GM21381 (cell line): ENCODE results near the gene LASP1NB.
"Not testable (repeated sequence)": the region's sequence is repeated elsewhere in the genome, so short reads cannot be mapped to it uniquely, and the experiment has no call there.

Experiments used
- ATAC-seq: cut with Tn5 transposase; IDR thresholded peaks from one replicate; pipeline ENCODE4 v1.9.1; 2021; ENCODE audit warnings: mild to moderate bottlenecking, moderate library complexity; ENCODE audit not compliant: unreplicated experiment

Gene LASP1NB

DNA sequence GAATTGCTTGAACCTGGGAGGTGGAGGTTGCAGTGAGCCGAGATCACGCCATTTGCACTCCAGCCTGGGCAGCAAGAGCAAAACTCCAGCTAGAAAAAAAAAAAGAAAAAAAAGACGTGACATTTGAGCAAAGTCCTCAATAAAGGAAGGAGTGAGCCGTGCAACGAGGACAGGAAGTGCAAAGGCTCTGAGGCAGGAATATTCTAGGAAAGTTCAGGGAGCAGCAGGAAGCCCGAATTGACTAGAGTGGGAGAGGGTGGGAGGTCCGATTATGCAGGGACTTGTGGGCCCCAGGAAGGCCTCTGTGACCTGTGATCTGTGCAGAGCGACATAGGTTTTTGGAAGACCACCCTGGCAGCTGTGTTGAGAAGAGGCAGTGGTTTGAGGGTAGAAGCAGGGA, 8.6 kb upstream of the LASP1NB start:
- no peak for ATAC-seq

DNA sequence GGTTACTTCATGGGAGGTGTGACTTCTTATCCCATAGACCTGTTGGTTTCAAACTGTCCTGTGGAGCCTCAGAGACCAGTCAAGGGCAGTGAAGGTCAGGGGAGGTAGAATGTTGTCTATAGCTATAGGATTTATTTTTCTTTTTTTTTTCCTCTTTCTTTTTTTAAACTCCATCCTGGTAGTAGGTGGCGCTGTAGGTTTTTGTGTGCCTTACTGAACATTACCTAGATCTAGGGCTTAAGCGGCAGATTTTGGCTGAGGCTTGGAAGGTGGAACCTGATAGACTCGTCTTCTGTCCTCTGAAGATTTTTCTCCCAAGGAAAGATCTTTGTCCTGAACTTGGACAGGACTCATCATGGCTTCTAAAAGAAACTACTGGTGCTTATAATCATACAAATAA, 8.2 kb upstream of the LASP1NB start:
- ATAC-seq: no peak

DNA sequence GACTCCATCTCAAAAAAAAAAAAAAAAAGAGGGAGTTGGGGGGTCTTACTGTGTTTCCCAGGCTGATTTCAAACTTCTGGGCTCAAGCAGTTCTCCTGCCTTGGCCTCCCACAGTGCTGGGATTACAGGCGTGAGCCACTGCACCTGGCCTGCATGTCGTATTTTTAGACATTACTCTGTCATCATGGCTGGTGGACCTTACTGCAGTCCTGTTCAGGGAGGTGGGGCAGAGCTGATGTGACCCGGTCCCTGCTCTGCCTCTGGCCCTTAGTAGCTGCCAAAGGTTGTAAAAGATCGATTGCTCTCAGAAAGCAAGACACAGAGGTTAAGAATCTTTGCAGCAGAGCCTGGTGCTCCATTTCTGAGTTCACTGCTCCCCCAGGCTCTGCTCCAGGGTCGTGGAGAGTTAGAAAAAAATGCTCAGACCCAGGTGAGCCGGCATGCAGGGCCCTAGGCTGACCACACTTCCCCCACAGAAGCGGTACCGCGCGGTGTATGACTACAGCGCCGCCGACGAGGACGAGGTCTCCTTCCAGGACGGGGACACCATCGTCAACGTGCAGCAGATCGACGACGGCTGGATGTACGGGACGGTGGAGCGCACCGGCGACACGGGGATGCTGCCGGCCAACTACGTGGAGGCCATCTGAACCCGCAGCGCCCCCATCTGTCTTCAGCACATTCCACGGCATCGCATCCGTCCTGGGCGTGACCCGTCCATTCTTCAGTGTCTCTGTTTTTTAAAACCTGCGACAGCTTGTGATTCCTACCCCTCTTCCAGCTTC, 7.1 kb upstream of the LASP1NB start:
- ATAC-seq: no peak

DNA sequence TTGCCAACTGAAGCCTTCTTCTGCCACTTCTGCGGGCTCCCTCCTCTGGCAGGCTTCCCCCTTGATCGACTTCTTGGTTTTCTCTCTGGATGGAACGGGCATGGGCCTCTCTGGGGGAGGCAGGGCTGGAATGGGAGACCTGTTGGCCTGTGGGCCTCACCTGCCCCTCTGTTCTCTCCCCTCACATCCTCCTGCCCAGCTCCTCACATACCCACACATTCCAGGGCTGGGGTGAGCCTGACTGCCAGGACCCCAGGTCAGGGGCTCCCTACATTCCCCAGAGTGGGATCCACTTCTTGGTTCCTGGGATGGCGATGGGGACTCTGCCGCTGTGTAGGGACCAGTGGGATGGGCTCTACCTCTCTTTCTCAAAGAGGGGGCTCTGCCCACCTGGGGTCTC, 6.5 kb upstream of the LASP1NB start:
- no peak for ATAC-seq

DNA sequence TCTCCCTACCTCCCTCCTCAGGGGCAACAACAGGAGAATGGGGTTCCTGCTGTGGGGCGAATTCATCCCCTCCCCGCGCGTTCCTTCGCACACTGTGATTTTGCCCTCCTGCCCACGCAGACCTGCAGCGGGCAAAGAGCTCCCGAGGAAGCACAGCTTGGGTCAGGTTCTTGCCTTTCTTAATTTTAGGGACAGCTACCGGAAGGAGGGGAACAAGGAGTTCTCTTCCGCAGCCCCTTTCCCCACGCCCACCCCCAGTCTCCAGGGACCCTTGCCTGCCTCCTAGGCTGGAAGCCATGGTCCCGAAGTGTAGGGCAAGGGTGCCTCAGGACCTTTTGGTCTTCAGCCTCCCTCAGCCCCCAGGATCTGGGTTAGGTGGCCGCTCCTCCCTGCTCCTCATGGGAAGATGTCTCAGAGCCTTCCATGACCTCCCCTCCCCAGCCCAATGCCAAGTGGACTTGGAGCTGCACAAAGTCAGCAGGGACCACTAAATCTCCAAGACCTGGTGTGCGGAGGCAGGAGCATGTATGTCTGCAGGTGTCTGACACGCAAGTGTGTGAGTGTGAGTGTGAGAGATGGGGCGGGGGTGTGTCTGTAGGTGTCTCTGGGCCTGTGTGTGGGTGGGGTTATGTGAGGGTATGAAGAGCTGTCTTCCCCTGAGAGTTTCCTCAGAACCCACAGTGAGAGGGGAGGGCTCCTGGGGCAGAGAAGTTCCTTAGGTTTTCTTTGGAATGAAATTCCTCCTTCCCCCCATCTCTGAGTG, 5.9 kb upstream of the LASP1NB start:
- ATAC-seq: no peak

DNA sequence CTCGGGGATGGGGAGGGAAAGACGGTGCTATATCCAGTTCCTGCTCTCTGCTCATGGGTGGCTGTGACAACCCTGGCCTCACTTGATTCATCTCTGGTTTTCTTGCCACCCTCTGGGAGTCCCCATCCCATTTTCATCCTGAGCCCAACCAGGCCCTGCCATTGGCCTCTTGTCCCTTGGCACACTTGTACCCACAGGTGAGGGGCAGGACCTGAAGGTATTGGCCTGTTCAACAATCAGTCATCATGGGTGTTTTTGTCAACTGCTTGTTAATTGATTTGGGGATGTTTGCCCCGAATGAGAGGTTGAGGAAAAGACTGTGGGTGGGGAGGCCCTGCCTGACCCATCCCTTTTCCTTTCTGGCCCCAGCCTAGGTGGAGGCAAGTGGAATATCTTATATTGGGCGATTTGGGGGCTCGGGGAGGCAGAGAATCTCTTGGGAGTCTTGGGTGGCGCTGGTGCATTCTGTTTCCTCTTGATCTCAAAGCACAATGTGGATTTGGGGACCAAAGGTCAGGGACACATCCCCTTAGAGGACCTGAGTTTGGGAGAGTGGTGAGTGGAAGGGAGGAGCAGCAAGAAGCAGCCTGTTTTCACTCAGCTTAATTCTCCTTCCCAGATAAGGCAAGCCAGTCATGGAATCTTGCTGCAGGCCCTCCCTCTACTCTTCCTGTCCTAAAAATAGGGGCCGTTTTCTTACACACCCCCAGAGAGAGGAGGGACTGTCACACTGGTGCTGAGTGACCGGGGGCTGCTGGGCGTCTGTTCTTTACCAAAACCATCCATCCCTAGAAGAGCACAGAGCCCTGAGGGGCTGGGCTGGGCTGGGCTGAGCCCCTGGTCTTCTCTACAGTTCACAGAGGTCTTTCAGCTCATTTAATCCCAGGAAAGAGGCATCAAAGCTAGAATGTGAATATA, 4.8 kb upstream of the LASP1NB start:
- no peak for ATAC-seq

DNA sequence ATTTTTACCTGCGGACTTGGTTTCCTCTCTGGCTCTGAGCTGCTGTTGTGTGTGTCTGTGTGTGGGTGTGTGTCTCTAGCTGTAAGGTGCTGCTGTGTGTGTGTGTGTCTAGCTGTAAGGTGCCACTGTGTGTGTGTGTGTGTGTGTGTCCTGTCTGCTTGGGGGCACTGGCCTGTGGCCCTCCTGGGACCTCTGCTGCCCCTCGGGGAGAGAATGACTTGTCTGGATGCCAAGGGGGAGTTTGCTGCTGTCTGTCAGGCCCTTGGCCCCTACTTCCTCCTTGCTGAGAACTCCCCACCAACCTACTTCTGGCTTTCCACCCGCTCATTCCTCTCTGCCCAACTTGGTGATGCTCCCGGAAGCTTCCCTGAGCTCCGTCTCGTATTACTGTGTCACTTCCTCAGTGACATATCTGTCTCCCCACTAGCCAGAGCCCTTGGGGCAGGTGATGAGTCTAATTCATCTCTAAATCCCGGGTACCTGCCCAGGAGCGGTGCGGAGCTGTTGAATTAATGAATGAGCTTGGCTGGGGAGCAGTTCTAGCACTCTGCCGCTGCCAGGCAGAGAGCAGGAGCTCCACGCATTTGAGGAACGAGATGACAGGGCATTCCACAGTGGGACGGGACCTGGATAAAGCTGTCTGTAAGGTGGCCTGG, 3.5 kb upstream of the LASP1NB start:
- no peak for ATAC-seq

DNA sequence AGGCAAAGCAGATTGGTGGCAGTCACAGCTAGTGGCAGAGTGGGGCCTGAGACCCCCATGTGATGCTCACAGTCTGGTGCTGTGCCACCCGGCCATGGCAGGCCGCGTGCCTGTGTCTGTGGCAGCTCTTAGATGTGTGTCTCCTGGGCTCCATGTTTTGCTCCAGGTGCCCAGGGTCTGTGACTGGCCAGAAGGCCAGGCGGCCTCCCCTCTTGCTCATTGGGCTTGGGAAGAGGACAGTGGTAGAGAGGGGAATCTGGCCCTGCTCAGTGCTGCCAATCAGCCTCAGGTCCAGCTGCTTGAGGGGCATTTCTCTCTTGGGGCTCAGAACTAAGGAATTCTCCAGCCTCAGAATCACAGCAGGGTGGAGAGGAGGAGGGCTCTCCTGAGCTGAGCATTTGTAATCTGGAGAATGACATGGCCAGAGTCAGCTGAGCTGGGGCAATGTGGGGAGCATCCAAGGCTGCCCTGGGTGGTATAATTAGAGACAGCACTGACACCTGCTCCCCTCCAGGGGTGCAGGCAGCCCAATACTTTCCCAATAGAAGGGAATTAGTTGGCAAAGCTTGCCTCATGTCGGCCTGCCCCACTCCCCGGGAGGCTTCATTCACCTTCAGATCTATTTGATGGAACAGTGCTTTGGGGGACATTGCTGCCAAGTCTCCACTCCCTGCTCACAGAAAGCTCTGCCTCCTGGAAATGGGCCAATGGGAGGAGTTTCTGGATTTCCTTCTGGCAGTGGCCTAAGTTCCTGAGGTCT, 2.7 kb upstream of the LASP1NB start:
- ATAC-seq: no peak

DNA sequence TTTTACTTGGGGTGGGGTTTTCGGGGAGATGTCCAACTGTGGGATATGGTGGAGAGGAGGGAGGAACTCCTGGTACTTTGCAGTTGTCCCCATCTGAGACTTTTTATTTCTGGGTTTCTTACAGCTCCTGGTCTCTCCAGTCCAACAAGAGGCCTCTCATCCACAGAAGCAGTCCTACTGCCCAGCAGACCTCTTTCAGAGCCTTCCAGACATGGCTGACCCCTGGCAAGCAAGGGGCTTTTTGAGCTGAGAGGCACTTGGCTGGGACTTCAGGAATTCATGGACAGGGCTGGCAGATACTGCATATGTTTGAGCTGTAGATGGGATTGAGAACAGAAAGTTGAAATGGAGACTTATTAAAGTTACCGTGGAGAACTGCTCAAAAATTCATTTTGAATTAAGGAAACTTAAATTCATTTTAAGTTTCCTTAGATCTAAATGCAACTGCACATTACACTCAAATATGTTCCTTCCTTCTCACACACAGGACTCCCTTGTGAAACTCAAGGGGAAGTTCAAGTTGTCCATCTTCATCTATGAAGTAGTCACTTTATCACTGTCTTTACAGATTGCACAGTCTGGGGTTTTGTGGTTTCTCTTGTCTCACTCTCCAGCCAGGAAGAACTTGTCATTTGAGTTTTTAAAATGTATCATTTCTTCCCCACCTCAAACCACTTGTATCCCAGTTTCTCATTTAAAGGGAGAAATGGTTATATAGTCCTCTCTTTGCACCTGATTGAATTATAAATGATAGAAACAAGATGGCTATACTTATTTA, 1.1 kb downstream of the LASP1NB start:
- no peak for ATAC-seq

DNA sequence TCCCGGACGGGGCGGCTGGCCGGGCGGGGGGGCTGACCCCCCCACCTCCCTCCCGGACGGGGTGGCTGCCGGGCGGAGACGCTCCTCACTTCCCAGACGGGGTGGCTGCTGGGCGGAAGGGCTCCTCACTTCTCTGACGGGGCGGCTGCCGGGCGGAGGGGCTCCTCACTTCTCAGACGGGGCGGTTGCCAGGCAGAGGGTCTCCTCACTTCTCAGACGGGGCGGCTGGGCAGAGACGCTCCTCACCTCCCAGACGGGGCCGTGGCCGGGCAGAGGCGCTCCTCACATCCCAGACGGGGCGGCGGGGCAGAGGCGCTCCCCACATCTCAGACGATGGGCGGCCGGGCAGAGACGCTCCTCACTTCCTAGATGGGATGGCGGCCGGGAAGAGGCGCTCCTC, 5.4 kb downstream of the LASP1NB start:
- not testable (repeated sequence) for ATAC-seq

DNA sequence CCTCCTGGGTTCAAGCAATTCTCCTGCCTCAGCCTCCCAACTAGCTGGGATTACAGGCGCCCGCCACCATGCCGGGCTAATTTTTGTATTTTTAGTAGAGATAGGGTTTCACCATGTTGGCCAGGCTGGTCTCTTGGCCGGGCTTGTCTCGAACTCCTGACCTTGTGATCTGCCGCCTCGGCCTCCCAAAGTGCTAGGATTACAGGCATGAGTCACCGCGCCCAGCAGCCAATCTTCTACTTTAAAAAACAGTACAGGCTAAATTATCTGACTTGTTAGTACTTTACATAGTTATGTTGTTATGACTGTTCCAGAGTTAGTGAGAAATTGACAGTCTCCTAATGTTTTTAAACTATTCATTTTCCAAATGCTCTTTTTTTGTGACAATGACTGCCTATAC, 8.5 kb downstream of the LASP1NB start:
- ATAC-seq: not testable (repeated sequence)

DNA sequence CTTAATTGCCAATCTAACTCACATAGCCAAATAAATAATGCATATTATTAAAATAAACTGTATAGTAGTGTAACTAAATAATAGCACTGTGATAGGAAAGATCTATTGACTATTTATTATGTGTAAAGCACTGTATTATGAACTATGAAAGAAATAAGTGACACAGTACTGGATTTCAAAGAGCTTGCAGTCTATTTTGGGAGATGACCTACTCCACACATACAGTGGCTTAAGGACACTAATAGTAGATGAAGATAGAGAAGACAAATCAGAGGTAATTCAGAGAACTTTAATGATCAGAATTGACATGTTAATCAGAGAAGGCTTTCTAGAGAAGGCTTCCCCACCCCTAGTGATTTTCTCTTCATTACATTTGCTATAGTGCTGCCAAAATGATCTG, 14.6 kb downstream of the LASP1NB start:
- no peak for ATAC-seq

DNA sequence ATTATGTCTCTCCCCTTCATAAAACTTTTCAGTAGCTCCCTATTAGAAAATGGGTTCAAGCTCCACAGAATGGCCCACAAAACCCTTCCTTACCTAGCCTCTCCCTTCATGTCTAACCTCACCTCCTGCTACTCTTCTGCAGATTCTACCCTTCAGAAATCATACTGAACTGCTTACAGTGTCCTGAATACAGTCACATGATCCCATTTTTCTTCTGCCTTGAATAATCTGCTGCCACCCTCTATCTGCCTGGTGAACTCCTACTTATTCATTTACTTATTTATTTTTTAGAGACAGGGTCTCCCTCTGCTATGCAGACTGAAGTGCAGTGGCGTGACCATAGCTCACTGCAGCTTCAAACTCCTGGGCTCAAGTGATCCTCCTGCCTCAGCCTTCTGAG, 15.0 kb downstream of the LASP1NB start:
- ATAC-seq: no peak

DNA sequence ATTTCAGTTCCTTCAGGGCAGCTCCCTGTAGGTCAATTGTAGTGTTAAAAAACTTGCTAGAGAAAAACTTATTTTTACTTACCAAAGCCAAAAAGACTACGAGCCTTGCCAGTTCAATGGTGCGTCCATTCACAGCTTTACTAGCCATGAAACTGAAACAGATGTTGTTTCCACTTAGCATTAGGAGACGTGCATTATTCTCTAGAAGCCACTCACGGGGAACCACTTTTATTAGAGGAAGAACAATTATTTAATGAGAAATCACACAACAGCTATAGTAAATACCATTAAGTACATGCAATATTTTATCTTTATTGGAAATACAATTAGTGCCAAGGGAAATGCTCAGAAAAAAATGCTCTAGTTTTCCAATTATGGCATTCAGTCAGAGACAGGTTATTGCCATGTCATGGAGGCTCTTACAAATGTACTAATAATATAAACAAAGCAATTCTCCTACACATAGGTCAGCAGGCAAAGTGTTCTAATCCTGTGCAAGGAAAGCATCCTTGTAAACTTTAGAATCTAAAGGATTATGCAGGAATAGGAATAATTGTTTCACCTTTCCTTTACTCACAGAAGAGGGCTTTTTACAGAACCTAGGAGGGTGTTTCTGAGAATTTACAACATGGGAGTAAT, 17.4 kb downstream of the LASP1NB start:
- ATAC-seq: no peak

DNA sequence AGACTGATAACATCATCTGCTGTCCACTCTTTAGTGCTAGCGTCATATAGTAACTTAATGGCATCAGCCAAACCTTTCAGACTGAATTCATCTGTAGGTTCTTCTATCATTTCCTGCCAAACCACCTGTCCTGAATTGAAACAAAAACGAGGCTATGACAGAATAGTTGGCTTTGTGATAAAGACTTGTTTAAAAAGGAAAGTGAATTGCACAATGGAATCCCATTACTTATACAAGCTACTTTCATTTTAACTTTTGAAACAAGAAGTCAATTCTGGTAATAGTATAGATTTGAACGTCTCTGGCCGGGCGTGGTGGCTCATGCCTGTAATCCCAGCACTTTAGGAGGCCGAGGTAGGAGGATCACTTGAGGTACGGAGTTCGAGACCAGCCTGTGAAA, 18.2 kb downstream of the LASP1NB start:
- no peak for ATAC-seq

DNA sequence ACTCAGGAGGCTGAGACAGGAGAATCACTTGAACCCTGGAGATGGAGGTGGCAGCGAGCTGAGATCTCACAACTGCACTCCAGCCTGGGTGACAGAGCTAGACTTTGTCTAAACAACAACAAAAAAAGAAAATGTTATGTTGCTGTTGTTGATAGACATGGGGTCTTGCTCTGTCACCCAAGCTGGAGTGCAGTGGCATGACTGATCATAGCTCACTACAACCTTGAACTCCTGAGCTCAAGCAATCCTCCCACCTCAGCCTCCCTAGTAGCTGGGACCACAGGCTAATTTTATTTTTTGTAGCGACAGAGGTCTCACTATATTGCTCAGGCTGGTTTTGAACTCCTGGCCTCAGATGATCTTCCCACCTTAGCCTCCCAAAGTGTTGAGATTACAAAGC, 21.8 kb downstream of the LASP1NB start:
- no peak for ATAC-seq

DNA sequence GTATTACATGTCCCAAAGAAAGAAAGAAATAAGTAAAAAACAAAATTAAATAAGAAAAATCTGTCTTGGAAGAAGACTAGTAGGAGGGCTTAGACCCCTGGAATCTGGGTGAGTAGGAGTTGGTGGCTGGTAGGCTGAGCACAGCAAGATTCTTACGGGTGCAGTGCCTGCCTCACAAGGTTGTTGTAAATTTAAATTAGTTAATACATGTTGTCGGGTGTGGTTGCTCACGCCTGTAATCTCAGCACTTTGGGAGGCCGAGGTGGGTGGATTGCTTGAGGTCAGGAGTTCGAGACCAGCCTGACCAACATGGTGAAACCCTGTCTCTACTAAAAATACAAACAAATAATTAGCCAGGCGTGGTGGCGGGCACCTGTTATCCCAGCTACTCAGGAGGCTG, 28.4 kb downstream of the LASP1NB start:
- not testable (repeated sequence) for ATAC-seq

DNA sequence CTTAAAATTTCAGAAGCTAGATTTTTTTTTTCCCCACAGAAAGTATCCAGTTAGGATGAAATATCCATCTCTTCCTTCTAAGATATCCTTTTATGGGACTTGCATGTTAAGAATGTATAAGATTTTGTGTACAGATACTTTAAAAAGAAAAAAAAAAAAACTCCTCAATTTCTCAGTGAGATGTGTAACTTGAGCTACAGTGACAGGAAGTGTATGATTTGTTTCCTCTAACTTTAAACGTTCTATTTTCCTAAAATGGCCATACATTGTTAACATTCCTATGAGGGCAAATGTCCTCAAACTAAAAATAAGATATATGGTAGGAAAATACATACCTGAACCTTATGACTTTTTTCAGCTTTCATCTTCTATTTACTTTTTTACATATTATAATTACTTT, 32.9 kb downstream of the LASP1NB start:
- no peak for ATAC-seq

DNA sequence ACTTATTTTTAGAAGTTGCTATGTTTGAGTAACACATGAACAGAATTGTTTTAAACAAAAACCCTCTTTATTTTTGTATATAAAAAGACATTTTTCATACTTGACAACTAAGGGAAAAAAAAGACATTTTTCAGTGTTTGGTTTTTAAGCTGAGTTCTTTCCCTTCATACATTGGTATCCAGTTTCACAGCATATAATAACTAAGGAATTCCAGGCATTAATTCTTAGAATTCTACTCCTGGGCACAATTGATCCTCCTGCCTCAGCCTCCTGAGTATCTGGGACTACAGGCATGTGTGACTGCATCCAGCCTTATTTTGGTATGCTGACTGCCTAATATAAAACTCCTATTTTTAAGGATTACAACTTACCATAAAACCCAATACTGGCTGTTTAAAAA, 33.3 kb downstream of the LASP1NB start:
- ATAC-seq: no peak
